Mesenteric fat pad (tissue), 1 donor: ENCODE measurements around the gene MINDY4. TPM values are rescaled to one million over a fixed set of nuclear protein-coding genes. Genes with fewer than 3 reads are reported as not detected.

Source experiments
- DNase-seq: peaks from one replicate; pipeline ENCODE4 v3.0.0-alpha.2; 2020; ENCODE audit warnings: low spot score
- total RNA-seq: library from RNA; stranded (reverse); fragmentation: NEBNext Ultra II Directional; extraction: Animal tissue kit (Norgen Biotek cat#: 25700); gene quantifications from one replicate; pipeline ENCODE4 v1.2.1, GENCODE V29; 2021
- donor health status: DM: yes; HTN: yes; CAD: no.

MINDY4 gene
- total RNA-seq, 1 donor from 2014 or later: 6.8 TPM

- no peak for DNase-seq
Observed at GRCh38 chr7:30771880-30772425, 736 bp downstream of the MINDY4 start.

DNA sequence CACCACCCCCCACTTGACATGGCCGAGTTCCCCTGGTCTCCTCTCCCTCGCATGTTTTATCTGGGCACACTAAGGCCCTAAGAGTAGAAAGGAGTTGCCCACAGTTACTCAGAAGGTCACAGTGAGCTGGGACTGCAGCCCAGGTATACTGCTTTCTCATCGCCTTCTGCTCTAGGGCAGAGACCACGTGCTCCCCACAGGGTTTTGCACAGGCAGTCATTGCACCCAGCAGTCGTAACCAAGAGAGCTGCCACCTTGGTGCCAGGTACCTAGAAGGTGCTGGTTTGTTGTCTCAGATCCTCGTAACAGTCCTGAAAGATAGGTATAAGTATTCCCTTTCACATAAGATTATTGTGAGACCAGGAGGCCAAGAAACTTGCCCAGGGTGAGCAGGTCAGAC, 1.8 kb downstream of the MINDY4 start:
- no peak for DNase-seq

GRCh38 chr7:30775992-30776391, 4.8 kb downstream of the MINDY4 start:
- no peak for DNase-seq

DNA sequence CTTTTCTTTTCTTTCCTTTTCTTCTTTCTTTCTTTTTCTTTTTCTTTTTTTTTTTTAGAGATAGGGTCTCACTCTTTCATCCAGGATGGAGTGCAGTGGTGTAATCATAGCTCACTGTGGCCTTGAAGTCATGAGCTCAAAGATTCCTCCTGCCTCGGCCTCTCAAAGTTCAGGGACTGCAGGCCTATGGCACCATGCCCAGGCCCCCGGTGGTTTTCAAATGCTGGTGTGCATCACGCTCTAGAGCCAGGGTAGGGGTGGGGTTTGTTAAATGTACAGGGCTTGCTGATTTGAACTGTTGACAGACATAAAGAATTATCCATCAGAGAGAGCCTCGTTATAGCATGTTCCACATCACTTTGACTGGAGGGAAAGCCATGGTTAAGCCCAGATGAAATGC, 5.8 kb downstream of the MINDY4 start:
- peak; percentile 49 for DNase-seq

- DNase-seq: peak; percentile 82
Observed at GRCh38 chr7:30778255-30779025, 7.2 kb downstream of the MINDY4 start.

GRCh38 chr7:30779574-30779973, 8.4 kb downstream of the MINDY4 start:
- DNase-seq: no peak

GRCh38 chr7:30780941-30781340, 9.7 kb downstream of the MINDY4 start:
- peak; percentile 73 for DNase-seq

DNA sequence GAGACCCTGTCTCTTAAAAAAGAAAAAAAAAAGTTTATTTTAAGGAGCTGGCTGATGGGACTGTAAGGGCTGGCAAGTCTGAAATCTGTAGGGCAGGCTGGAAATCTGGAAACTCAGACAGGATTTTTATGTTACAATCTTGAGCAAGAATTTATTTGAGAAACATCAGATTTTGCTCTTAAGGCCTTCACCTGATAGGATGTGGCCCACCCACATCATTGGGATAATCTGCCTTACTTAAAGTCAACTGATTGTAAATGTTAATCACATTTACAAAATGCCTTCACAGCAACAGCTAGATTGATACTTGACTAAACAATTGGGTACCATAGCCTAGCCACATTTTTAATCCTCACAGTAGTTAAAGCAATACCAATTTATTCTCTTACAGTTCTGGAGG, 11.5 kb downstream of the MINDY4 start:
- DNase-seq: no peak

DNA sequence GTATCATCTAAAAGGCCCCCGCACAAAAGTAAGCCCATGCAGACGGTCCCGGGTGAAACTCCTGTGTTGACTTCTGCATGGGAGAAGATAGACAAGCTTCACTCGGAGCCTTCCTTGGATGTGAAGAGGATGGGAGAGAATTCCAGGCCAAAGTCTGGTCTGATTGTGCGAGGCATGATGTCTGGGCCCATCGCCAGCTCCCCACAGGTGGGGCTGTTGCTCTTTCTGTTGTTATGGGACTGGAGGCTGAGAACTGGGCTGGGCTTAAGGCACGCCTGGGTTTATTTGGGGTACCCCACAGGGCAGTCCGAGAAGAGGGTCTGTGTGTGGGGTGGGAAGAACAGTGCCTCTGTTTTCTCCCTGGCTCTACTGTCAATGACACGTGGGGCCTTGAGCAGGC, 14.6 kb downstream of the MINDY4 start:
- no peak for DNase-seq

- no peak for DNase-seq
Observed at GRCh38 chr7:30787486-30787885, 16.3 kb downstream of the MINDY4 start.

DNA sequence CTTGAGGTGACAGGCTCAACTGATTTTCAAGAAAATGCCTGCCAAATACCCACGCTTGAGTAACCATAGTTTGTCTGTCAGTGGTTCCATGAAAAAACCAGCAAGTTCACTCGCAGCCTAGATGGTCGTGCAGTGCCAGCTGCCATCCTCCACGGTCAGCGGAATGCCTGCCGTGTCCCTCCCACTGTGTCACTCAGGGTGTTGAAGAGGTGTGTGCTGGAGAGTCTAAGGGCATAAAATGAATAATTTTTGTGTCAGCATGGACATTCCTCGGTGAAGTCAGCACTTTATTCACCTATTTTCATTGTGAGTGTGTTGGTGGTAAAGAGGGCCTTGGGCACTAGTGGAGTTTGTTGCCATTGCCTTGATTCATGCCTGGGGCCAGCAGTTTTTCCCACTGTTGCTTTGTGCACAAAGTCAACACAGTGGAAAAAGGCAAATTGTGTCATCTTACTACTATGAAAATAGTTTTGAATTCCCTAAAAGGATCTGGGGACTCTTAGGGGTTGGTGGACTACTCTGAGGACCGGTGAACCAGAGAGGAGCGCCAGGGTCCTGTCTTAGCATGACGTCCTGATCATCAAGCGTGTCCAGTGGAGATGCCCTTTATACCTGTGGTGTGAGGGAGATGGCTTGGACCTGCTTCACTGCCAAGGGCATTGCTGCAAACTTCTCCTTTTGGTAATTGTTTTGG, 17.6 kb downstream of the MINDY4 start:
- DNase-seq: no peak

GRCh38 chr7:30789334-30789711, 18.1 kb downstream of the MINDY4 start:
- DNase-seq: no peak

DNA sequence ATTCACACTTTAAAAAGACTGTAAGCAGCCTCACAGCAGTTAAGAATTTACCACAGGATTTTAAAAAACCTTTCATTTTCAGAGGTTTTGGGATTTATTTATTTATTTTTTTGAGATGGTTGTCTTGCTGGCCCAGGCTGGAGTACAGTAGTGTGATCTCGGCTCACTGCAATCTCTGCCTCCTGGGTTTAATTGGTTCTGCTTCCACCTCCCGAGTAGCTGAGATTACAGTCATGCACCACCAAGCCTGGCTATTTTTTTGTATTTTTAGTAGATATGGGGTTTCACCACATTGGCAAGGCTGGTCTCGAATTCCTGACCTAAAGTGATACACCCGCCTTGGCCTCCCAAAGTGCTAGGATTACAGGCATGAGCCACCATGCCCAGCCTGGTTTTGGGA, 19.1 kb downstream of the MINDY4 start:
- no peak for DNase-seq

- no peak for DNase-seq
Observed at GRCh38 chr7:30791114-30791513, 19.9 kb downstream of the MINDY4 start.

- DNase-seq: no peak
Observed at GRCh38 chr7:30795161-30795948, 24.1 kb downstream of the MINDY4 start.

GRCh38 chr7:30796105-30796869, 25.1 kb downstream of the MINDY4 start:
- DNase-seq: no peak

DNA sequence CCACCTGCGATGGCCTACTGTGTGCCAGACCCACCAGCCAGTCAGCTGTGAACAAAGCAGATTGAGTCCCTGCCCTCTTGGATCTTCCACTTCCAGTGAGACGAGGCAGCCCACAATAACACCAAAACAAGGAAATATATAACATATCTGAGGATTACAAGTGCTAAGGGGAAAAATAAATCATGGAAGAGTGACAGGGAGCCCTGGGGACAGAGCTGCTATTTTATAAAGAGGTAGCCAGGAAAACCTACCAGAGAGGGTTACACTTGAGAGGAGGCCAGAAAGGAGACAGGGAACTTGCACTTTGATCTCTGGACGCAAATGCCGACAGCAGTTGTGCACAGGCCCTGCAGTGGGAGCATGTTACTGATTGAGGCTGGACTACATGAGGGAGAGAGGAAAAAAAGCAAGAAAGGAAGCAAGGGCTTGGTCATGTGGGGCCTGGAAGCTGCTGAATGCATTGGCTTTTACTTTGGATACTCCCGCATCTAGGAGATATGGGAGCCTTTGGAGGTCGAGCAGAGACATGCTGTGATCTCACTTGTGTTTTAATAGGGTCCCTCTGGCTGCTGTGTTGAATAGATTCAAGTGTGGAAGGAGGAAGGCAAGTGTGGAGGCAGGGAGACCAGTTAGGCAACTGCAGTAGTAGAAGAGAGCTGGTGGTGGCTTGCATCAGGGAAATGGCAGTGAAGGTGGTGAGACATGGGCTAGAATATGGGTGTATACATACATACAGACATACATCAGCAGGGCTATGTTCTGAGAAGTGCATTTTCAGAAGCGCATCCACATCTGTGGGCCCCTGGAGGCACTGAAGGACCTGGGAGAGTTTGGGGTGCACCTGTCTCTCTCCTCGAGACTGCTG, 26.2 kb downstream of the MINDY4 start:
- no peak for DNase-seq

DNA sequence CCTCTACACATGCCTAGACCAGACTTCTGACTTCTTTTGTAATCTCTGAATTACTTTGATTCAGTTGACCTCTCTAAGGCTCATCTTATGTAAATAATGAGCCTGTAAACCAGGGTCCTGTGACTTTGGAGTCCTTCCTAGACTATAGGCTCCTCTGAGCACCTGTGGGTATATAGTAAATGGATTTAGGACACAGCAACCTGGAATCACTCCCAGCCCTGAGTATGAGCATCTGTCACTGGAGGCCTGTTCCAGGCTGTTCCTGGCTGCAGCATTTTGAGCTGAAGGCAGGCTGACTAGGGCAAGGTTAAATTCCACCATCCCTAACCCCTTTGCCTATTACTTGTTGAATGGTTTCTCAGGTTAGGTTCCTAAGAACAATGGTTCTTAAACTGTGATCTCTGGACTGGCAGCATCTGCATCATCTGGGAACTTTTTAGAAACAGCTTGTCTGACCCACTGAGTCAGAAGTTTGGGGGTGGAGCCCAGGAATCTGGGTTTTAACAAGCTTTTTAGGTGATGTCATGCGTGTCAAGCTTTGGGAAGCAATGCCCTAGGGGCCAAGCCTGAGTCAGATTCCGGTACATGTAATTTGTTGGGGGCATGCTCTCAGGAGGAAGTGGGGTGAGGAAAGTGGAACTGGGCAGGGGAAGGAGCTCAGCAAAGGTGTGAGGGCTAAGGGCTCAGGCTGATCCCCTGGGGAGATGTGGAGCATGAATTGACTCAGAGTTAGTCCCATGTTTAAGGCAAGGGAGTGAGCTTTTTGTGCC, 28.2 kb downstream of the MINDY4 start:
- DNase-seq: no peak

GRCh38 chr7:30799976-30800661, 28.9 kb downstream of the MINDY4 start:
- DNase-seq: no peak
